GM12872 (cell line): ENCODE measurements around the gene C3orf22.

Experiments used
- TF ChIP-seq, protein P1 (sequence below): IDR thresholded peaks from 3 replicates; pipeline ENCODE4 v1.5.1; 2011; ENCODE audit warnings: low read depth, mild to moderate bottlenecking, low read length, moderate library complexity; ENCODE audit not compliant: insufficient read depth

C3orf22 gene

GRCh38 chr3:126555795-126556636, 2.7 kb downstream of the C3orf22 start:
- TF ChIP-seq, protein P1, sequence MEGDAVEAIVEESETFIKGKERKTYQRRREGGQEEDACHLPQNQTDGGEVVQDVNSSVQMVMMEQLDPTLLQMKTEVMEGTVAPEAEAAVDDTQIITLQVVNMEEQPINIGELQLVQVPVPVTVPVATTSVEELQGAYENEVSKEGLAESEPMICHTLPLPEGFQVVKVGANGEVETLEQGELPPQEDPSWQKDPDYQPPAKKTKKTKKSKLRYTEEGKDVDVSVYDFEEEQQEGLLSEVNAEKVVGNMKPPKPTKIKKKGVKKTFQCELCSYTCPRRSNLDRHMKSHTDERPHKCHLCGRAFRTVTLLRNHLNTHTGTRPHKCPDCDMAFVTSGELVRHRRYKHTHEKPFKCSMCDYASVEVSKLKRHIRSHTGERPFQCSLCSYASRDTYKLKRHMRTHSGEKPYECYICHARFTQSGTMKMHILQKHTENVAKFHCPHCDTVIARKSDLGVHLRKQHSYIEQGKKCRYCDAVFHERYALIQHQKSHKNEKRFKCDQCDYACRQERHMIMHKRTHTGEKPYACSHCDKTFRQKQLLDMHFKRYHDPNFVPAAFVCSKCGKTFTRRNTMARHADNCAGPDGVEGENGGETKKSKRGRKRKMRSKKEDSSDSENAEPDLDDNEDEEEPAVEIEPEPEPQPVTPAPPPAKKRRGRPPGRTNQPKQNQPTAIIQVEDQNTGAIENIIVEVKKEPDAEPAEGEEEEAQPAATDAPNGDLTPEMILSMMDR = no peak

GRCh38 chr3:126554560-126555525, 3.9 kb downstream of the C3orf22 start:
- TF ChIP-seq, protein P1 = no peak

- TF ChIP-seq, protein P1 = no peak
These were observed 5.2 kb downstream of the C3orf22 start for GRCh38 chr3:126553284-126554084.

- TF ChIP-seq, protein P1 = no peak
These were observed 5.9 kb downstream of the C3orf22 start for GRCh38 chr3:126552688-126553283.

DNA sequence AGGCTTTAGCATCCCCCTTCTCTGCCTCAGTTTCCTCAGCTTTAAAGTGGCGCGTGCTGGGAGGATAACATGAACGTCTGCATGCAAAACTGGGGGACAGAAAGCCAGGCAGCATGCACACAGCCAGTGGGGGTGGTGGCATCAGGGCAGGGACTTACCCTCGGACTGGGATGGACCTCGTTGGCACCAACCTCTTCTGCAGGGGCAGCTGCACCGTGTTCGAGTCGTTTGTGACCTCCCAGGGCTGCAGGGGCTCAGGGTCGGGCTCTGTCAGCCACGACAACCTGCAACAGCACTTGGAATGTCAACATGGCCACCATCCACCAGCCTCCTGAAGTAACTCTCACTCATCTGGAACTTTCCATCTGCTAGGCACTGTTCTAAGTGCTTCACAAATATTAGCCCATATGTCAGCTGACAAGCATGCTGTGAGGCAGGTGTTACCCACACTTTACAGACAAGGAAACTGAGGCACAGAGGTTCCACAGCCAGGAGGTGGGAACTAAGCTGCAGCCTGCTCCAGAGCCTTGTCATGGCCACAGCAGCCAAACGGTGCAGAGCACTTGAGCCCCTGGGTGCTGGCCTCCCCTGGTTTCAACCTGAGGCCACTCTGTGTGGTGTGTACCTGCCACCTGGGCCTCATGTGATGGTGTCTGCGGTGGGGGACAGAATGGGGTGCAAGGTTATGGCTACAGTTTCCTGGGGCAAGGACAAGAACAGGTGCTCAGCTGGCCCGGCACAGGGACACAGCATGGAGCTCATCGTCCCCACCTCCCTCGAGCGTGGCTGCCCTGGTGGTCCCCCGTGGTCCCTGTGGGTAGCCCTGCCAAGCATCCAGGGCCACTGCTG, 6.7 kb downstream of the C3orf22 start:
- TF ChIP-seq, protein P1 = no peak

- TF ChIP-seq, protein P1 = no peak
These were observed 7.5 kb downstream of the C3orf22 start for GRCh38 chr3:126551121-126551838.
